GM10847 (cell line): Measurements from ENCODE around the gene DAP3.

Source experiments
- POLR2A ChIP-seq: IDR thresholded peaks from 2 replicates; pipeline ENCODE4 v1.6.1; 2011; ENCODE audit not compliant: insufficient read length; ENCODE audit errors: extremely low read depth

Gene DAP3

GRCh38 chr1:155719703-155720102, 30.8 kb downstream of the DAP3 start:
- TF ChIP-seq POLR2A: no peak

GRCh38 chr1:155725142-155725541, 36.3 kb downstream of the DAP3 start:
- no peak for TF ChIP-seq POLR2A

GRCh38 chr1:155729031-155729898, 40.4 kb downstream of the DAP3 start:
- TF ChIP-seq POLR2A: no peak

GRCh38 chr1:155740995-155741394, 52.1 kb downstream of the DAP3 start:
- TF ChIP-seq POLR2A: no peak

- no peak for TF ChIP-seq POLR2A
These were observed 53.0 kb downstream of the DAP3 start for GRCh38 chr1:155741908-155742307.

- TF ChIP-seq POLR2A: no peak
These were observed 55.9 kb downstream of the DAP3 start for GRCh38 chr1:155744711-155745283.

GRCh38 chr1:155745284-155746228, 56.7 kb downstream of the DAP3 start:
- peak; percentile 69 for TF ChIP-seq POLR2A

GRCh38 chr1:155759966-155760630, 71.2 kb downstream of the DAP3 start:
- TF ChIP-seq POLR2A: no peak

- TF ChIP-seq POLR2A: no peak
These were observed 72.0 kb downstream of the DAP3 start for GRCh38 chr1:155760751-155761475.

- TF ChIP-seq POLR2A: no peak
These were observed 73.0 kb downstream of the DAP3 start for GRCh38 chr1:155761736-155762405.

- no peak for TF ChIP-seq POLR2A
These were observed 80.4 kb downstream of the DAP3 start for GRCh38 chr1:155769257-155769656.

GRCh38 chr1:155773221-155773620, 84.3 kb downstream of the DAP3 start:
- no peak for TF ChIP-seq POLR2A

GRCh38 chr1:155776414-155776813, 87.5 kb downstream of the DAP3 start:
- TF ChIP-seq POLR2A: no peak

GRCh38 chr1:155777582-155777981, 88.7 kb downstream of the DAP3 start:
- TF ChIP-seq POLR2A: no peak
